GM10248 (cell line): ENCODE measurements around the gene IQGAP3.
A peak's percentile ranks its signal among the peaks of the same experiment; 100 is the strongest.

Experiments
- CTCF ChIA-PET: fragments of 300-600 bp; sonication (Branson Sonifier 250); formaldehyde crosslinking; extraction: SDS; loops from one replicate; lab custom pipeline; 2021; ENCODE audit warnings: antibody characterized with exemption; lab: Yijun Ruan, JAX
- POLR2A ChIA-PET: fragments of 350-650 bp; sonication (Branson Sonifier 250); formaldehyde crosslinking; extraction: SDS; loops from one replicate; lab custom pipeline; 2020; ENCODE audit warnings: antibody characterized with exemption; lab: Yijun Ruan, JAX
- DNase-seq: peaks from one replicate; pipeline ENCODE4 v3.0.0; 2012; ENCODE audit errors: extremely low spot score
- TF ChIP-seq, protein P1 (sequence below): IDR thresholded peaks from 2 replicates; pipeline ENCODE4 v1.5.1; 2012; ENCODE audit warnings: mild to moderate bottlenecking, low read depth; ENCODE audit errors: extremely low read depth, missing control alignments, control extremely low read depth

The IQGAP3 gene

DNA sequence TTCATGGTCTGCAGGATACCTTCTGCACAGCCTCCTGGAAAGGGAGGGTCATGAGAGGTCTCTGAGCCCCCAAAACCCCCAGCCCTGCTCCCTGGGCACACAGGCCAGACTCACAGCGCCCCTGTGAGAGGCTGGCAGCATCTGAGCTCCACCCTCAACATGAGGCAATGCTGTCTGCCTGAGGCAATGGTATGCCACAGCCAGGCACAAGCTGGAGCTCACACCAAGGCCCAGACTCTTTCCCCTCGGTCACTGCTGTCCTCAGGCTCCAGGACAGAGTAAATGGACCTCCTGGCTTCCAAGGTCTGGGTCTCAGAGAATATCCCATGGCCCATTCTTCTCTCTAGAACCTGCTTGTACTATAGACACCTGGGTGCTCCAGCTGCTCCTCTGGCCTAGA lies 89.0 kb downstream of the IQGAP3 start:
- ChIA-PET CTCF (interaction anchor here (1.0 to 15.5 kb wide), 5 partner anchors 13 to 97 kb away, joined by 3 to 373 read pairs (median 12); partner anchors contain the start of gene MEF2D), POLR2A (interaction anchor here (1.2 to 2.4 kb wide), 2 partner anchors 15 to 18 kb away, joined by 4 to 9 read pairs; partner anchors contain the start of gene MEF2D)
- TF ChIP-seq, protein P1, sequence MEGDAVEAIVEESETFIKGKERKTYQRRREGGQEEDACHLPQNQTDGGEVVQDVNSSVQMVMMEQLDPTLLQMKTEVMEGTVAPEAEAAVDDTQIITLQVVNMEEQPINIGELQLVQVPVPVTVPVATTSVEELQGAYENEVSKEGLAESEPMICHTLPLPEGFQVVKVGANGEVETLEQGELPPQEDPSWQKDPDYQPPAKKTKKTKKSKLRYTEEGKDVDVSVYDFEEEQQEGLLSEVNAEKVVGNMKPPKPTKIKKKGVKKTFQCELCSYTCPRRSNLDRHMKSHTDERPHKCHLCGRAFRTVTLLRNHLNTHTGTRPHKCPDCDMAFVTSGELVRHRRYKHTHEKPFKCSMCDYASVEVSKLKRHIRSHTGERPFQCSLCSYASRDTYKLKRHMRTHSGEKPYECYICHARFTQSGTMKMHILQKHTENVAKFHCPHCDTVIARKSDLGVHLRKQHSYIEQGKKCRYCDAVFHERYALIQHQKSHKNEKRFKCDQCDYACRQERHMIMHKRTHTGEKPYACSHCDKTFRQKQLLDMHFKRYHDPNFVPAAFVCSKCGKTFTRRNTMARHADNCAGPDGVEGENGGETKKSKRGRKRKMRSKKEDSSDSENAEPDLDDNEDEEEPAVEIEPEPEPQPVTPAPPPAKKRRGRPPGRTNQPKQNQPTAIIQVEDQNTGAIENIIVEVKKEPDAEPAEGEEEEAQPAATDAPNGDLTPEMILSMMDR, result no peak
- no peak for DNase-seq

DNA sequence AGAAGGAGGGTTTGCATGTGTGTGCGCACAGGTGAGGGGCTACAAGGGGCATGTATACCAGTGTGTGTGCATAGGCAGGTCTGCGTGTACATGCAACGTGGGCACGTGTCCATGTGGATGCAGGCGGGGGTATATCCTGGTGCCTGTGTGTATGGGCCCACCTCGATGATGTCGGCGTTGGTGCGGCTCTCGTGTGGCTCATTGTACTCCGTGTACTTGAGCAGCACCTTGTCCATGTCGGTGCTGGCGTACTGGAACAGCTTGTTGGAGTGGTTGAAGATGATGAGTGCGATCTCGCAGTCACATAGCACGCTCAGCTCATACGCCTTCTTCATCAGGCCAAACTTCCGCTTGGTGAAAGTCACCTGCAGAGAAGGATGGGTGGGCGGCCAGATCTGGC lies 90.1 kb downstream of the IQGAP3 start:
- ChIA-PET POLR2A (no interaction called here), CTCF (interaction anchor here (0.7 to 15.5 kb wide), 11 partner anchors 13 to 109 kb away, joined by 3 to 373 read pairs (median 11); partner anchors contain the start of genes MEF2D and NAXE)
- TF ChIP-seq, protein P1, result no peak
- no peak for DNase-seq

GRCh38 chr1:156481527-156481926 lies 90.8 kb downstream of the IQGAP3 start:
- TF ChIP-seq, protein P1, result no peak
- ChIA-PET POLR2A (interaction anchor here (1.7 to 1.9 kb wide), 2 partner anchors 9 to 19 kb away, joined by 6 to 15 read pairs; partner anchors contain the start of gene MEF2D), CTCF (interaction anchor here (0.7 to 15.5 kb wide), 29 partner anchors 13 to 357 kb away, joined by 3 to 373 read pairs (median 5); partner anchors contain the start of genes MEF2D, NAXE and NES)
- DNase-seq, result peak; percentile 62

GRCh38 chr1:156480411-156481192 lies 91.8 kb downstream of the IQGAP3 start:
- TF ChIP-seq, protein P1, result peak; percentile 86
- ChIA-PET POLR2A (interaction anchor here (0.6 to 1.9 kb wide), 3 partner anchors 10 to 23 kb away, joined by 3 to 15 read pairs (median 6); partner anchors contain the start of gene MEF2D), CTCF (interaction anchor here (0.6 to 15.5 kb wide), 49 partner anchors 12 to 358 kb away, joined by 3 to 373 read pairs (median 5); partner anchors contain the start of genes GPATCH4, MEF2D, NAXE and NES)
- DNase-seq, result peak; percentile 87

DNA sequence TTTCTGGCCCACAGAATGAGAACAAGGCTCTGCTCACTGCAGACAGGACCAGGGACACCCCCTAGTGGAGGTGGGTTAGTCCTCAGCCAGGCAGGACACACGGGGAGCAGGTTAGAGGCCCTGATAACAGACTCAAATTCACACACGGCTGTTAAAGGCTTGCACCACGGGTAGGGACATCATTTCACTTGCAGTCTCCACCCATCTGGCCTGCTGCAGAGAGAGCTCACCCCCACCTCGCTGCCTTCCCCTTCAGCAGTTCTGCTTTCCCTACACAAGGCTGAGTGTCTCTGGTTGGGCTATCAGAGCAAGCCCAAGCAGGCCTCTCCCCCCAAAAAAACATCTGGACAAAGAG lies 92.4 kb downstream of the IQGAP3 start:
- DNase-seq, result no peak
- CTCF ChIA-PET, result interaction anchor here (0.6 to 15.5 kb wide), 40 partner anchors 11 to 358 kb away, joined by 3 to 373 read pairs (median 5); partner anchors contain the start of genes GPATCH4, MEF2D and NAXE
- POLR2A ChIA-PET, result interaction anchor here (0.6 to 1.9 kb wide), 3 partner anchors 10 to 22 kb away, joined by 3 to 15 read pairs (median 6); partner anchors contain the start of gene MEF2D
- TF ChIP-seq, protein P1, result peak; percentile 7
